GM19025 (cell line): Measurements from ENCODE around the gene KRTAP12-1.

Source experiments
- ATAC-seq: cut with Tn5 transposase; IDR thresholded peaks from one replicate; pipeline ENCODE4 v1.9.1; 2021; ENCODE audit warnings: mild to moderate bottlenecking, low read depth, moderate library complexity; ENCODE audit not compliant: unreplicated experiment

The KRTAP12-1 gene

GRCh38 chr21:44681861-44682579, at the start of gene KRTAP12-1:
TSS of gene KRTAP12-1 (minus strand) at chr21:44682163. CDS start at chr21:44682123, 40 bp downstream.
- no peak for ATAC-seq

GRCh38 chr21:44730951-44731579, 49.1 kb upstream of the KRTAP12-1 start:
- ATAC-seq, result no peak

- ATAC-seq, result no peak
Observed at GRCh38 chr21:44730028-44730395, 48.0 kb upstream of the KRTAP12-1 start.

- ATAC-seq, result no peak
Observed at GRCh38 chr21:44729336-44730027, 47.5 kb upstream of the KRTAP12-1 start.

- no peak for ATAC-seq
Observed at GRCh38 chr21:44728716-44729115, 46.8 kb upstream of the KRTAP12-1 start.

- ATAC-seq, result no peak
Observed at GRCh38 chr21:44727757-44728156, 45.8 kb upstream of the KRTAP12-1 start.

GRCh38 chr21:44727321-44727720, 45.4 kb upstream of the KRTAP12-1 start:
- no peak for ATAC-seq

- ATAC-seq, result no peak
Observed at GRCh38 chr21:44726826-44727225, 44.9 kb upstream of the KRTAP12-1 start.

GRCh38 chr21:44724926-44725325, 43.0 kb upstream of the KRTAP12-1 start:
- no peak for ATAC-seq

GRCh38 chr21:44724196-44724595, 42.2 kb upstream of the KRTAP12-1 start:
- ATAC-seq, result no peak

- no peak for ATAC-seq
Observed at GRCh38 chr21:44723177-44724131, 41.5 kb upstream of the KRTAP12-1 start.

- no peak for ATAC-seq
Observed at GRCh38 chr21:44722731-44723130, 40.8 kb upstream of the KRTAP12-1 start.

- ATAC-seq, result no peak
Observed at GRCh38 chr21:44720170-44720569, 38.2 kb upstream of the KRTAP12-1 start.

- ATAC-seq, result no peak
Observed at GRCh38 chr21:44718571-44718970, 36.6 kb upstream of the KRTAP12-1 start.

- ATAC-seq, result no peak
Observed at GRCh38 chr21:44718093-44718492, 36.1 kb upstream of the KRTAP12-1 start.

- ATAC-seq, result no peak
Observed at GRCh38 chr21:44716984-44717383, 35.0 kb upstream of the KRTAP12-1 start.

GRCh38 chr21:44714905-44715304, 32.9 kb upstream of the KRTAP12-1 start:
- no peak for ATAC-seq

GRCh38 chr21:44713846-44714245, 31.9 kb upstream of the KRTAP12-1 start:
- no peak for ATAC-seq

- ATAC-seq, result no peak
Observed at GRCh38 chr21:44713130-44713529, 31.2 kb upstream of the KRTAP12-1 start.

- ATAC-seq, result no peak
Observed at GRCh38 chr21:44712203-44713028, 30.5 kb upstream of the KRTAP12-1 start.
